ENCODE measurements around the gene TRMT13. TPM values are rescaled to one million over a fixed set of nuclear protein-coding genes. Genes with fewer than 3 reads are reported as not detected.

Gene TRMT13
- total and polyA plus RNA-seq, 12 donors = 0.72 to 19.7 (median 14.4) TPM

DNA sequence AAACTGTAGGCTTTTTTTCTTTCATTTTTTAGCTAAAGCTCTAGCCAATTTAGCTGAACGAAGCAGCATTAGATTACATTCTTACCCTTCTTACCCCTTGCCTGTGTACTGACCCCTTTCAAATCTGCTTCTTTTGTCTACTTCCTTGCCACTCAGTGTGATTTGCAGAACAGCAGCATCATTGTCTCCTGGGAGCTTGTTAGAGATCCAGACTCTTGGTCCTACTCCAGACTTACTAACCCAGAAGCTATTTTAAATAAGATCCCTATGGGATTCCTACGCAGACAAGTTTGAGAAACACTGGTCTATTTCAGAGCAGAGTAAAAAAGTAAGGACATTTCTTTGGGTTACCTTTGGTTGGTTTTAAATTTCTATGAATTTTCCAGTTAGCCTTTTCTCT, 31.3 kb downstream of the TRMT13 start:
- no peak for TF ChIP-seq POLR2A (IDR thresholded peaks at IDR 0.05)
- TF ChIP-seq, protein P1, sequence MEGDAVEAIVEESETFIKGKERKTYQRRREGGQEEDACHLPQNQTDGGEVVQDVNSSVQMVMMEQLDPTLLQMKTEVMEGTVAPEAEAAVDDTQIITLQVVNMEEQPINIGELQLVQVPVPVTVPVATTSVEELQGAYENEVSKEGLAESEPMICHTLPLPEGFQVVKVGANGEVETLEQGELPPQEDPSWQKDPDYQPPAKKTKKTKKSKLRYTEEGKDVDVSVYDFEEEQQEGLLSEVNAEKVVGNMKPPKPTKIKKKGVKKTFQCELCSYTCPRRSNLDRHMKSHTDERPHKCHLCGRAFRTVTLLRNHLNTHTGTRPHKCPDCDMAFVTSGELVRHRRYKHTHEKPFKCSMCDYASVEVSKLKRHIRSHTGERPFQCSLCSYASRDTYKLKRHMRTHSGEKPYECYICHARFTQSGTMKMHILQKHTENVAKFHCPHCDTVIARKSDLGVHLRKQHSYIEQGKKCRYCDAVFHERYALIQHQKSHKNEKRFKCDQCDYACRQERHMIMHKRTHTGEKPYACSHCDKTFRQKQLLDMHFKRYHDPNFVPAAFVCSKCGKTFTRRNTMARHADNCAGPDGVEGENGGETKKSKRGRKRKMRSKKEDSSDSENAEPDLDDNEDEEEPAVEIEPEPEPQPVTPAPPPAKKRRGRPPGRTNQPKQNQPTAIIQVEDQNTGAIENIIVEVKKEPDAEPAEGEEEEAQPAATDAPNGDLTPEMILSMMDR (IDR thresholded peaks at IDR 0.05) = no peak
- H3K27me3 ChIP-seq = no peaks in the 10 kb centered on the region

DNA sequence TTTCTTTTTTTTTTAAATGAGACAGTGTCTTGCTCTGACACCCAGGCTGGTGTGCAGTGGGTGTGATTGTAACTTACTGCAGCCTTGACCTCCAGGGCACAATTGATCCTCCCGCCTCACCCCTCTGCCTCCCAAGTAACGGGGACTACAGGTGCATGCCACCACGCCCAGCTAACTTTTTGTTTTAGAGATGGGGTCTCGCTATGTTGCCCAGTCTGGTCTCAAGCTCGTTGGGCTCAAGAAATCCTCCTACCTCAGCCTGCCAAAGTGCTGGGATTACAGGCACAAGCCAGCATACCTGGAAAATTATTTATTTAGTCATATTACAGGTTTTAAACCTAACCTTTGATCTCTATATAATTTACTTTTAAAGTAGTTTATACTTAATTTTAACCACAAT, 31.7 kb downstream of the TRMT13 start:
- no peak for DNase-seq
- no peak for TF ChIP-seq POLR2A (IDR thresholded peaks at IDR 0.05)
- TF ChIP-seq, protein P1 (IDR thresholded peaks at IDR 0.05) = no peak
- intact Hi-C loops (cut with DNase I) = no loop called here
- Histone ChIP-seq H3K27ac (no peak overlapping the region), H3K27me3 (no peaks in the 10 kb centered on the region), H3K4me3 (no peak overlapping the region), H3K36me3 (replicated peaks in 1 of 2) (no peaks in the 10 kb centered on the region), H3K9me3 (replicated peaks in 1 of 3) (no peaks in the 10 kb centered on the region), H3K4me1 (replicated peaks in 1 of 2) (no peaks in the 10 kb centered on the region)
- 90 to 99% (median 95%) methylated on average over 5 of the region's 5 CpGs for WGBS, 4 donors

More for the DNA sequence above, 31.3 kb downstream of the TRMT13 start:
- H3K27ac ChIP-seq = no peak overlapping the region
- intact Hi-C loops (cut with DNase I) = no loop called here
- H3K36me3 ChIP-seq (replicated peaks in 1 of 2) = no peaks in the 10 kb centered on the region
- no peaks in the 10 kb centered on the region for H3K4me1 ChIP-seq (replicated peaks in 1 of 2)
- H3K4me3 ChIP-seq = no peak overlapping the region
- no peak for DNase-seq
- WGBS, 4 donors = 66 to 78% (median 68%) methylated on average over 2 of the region's 2 CpGs
- no peaks in the 10 kb centered on the region for H3K9me3 ChIP-seq (replicated peaks in 1 of 3)

DNA sequence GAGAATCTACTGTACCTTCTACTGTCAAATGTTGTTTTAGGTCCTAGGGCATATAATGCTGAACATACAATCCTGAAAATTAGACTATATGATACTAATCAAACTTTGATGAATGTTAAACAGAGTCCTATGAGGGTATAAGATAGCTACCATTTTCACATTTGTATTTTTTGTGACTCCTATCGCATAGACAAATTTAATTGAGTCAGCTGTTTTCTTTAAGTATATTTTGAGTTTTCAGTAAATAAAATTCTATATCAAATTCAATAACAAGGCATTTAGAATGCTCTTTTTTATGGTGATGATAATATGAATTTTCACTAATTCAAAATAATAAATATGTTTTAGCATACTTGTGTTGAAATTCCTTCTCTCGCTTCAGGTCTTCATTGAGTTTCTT, 35.1 kb downstream of the TRMT13 start:
- DNase-seq = no peak
- Histone ChIP-seq H3K36me3 (replicated peaks in 1 of 2) (no peaks in the 10 kb centered on the region), H3K27me3 (no peaks in the 10 kb centered on the region), H3K4me1 (replicated peaks in 1 of 2) (no peaks in the 10 kb centered on the region), H3K27ac (no peak overlapping the region), H3K4me3 (no peak overlapping the region), H3K9me3 (replicated peaks in 1 of 3) (no peaks in the 10 kb centered on the region)
- intact Hi-C loops (cut with DNase I) = no loop called here
- TF ChIP-seq, protein P1 (IDR thresholded peaks at IDR 0.05) = no peak
- TF ChIP-seq POLR2A (IDR thresholded peaks at IDR 0.05) = no peak
- 95 to 99% (median 96%) methylated on average over 2 of the region's 2 CpGs for WGBS, 4 donors

DNA sequence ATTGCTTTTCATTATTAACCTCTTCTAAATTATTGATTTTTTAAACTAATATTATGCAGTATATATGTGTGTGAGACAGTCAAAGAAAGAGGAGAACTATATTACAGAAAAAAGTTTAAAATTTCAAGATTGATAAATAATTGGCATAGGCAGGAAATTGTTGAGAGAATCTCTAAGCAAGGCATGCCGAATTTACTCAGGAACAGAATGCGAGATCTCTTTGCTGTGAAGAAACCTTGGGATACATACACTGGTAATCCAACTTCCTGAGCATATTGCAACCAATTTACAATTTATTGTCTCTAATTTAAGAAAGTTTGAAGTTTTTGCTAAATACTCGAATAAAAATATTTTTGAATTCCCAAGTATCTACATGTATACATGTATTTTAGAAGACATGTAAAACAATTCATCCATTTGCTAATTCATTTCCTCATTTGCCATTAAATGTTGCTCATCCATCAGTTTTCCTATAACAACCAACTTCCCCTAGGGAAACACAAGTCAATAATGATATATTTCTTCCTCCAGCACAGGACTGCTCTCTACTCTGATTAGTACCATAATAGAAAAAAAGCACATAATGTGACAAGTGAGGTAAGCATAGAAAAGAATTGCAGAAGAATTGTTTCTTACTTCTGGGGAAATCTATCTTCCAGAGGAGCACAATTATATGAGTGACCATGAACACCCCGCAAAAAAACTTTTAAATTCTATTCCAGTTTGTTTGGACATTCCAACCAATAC, 44.5 kb downstream of the TRMT13 start:
- intact Hi-C loops (cut with DNase I) = no loop called here
- H3K4me1 ChIP-seq (replicated peaks in 1 of 2) = no peaks in the 10 kb centered on the region

More for the DNA sequence above, 44.5 kb downstream of the TRMT13 start:
- Histone ChIP-seq H3K27me3 (no peaks in the 10 kb centered on the region), H3K27ac (no peak overlapping the region), H3K9me3 (replicated peaks in 1 of 3) (no peaks in the 10 kb centered on the region), H3K4me3 (peak overlapping the region in 1 of 4 donors; percentile 42), H3K36me3 (replicated peaks in 1 of 2) (no peaks in the 10 kb centered on the region)
- 72 to 81% (median 73%) methylated on average over 4 of the region's 4 CpGs for WGBS, 4 donors
- DNase-seq = no peak
- TF ChIP-seq, protein P1 (IDR thresholded peaks at IDR 0.05) = no peak
- no peak for TF ChIP-seq POLR2A (IDR thresholded peaks at IDR 0.05)

Data from adrenal gland (tissue), 12 donors.